HepG2 (cell line): ENCODE results near the gene COL27A1. TPM values are rescaled to one million over a fixed set of nuclear protein-coding genes. Genes with fewer than 3 reads are reported as not detected.

Source experiments
- ETS1 ChIP-seq: sonication (generic); formaldehyde crosslinking; IDR thresholded peaks from 2 replicates; pipeline ENCODE4 v1.4.0; 2020; ENCODE audit warnings: missing genetic modification reagents
- MLXIP ChIP-seq: sonication (generic); formaldehyde crosslinking; IDR thresholded peaks from 2 replicates; pipeline ENCODE4 v1.9.0; 2021; ENCODE audit warnings: missing genetic modification reagents, borderline replicate concordance
- MTF1 ChIP-seq: sonication (generic); formaldehyde crosslinking; IDR thresholded peaks from 2 replicates; pipeline ENCODE4 v1.5.0; 2020; ENCODE audit warnings: missing genetic modification reagents
- NR0B2 ChIP-seq: sonication (generic); formaldehyde crosslinking; IDR thresholded peaks from 2 replicates; pipeline ENCODE4 v1.4.0; 2020; ENCODE audit warnings: mild to moderate bottlenecking, missing genetic modification reagents
- PCBP1 ChIP-seq: fragments of 200-400 bp; formaldehyde crosslinking; IDR thresholded peaks from 2 replicates; pipeline ENCODE4 v1.6.1; 2017; ENCODE audit warnings: mild to moderate bottlenecking, low read depth, low read length, borderline replicate concordance
- SKIL ChIP-seq: sonication (generic); formaldehyde crosslinking; IDR thresholded peaks from 2 replicates; pipeline ENCODE4 v1.8.0; 2022; ENCODE audit warnings: missing genetic modification reagents, mild to moderate bottlenecking, moderate library complexity, borderline replicate concordance
- SUZ12 ChIP-seq: fragments of 150-350 bp; IDR thresholded peaks from 2 replicates; pipeline ENCODE4 v1.6.1; 2014; ENCODE audit warnings: low read depth, low read length
- USF2 ChIP-seq, 2 experiments: sonication (generic) in 1 of 2; formaldehyde crosslinking in 1 of 2; IDR thresholded peaks; 2 replicates each; pipeline versions ENCODE4 v1.5.1 to v1.6.1; 2011 to 2020; ENCODE audit warnings: borderline replicate concordance in 1 of 2, low read depth in 1 of 2, low read length in 1 of 2, mild to moderate bottlenecking in 1 of 2, missing genetic modification reagents in 1 of 2, moderate library complexity in 1 of 2
- YEATS4 ChIP-seq: sonication (generic); formaldehyde crosslinking; IDR thresholded peaks from 2 replicates; pipeline ENCODE4 v1.4.0; 2020; ENCODE audit warnings: missing genetic modification reagents, borderline replicate concordance
- ZNF550 ChIP-seq: sonication (generic); formaldehyde crosslinking; IDR thresholded peaks from 2 replicates; pipeline ENCODE4 v1.4.0; 2020; ENCODE audit warnings: mild to moderate bottlenecking, missing genetic modification reagents, borderline replicate concordance
- ZNF746 ChIP-seq: sonication (generic); formaldehyde crosslinking; IDR thresholded peaks from 2 replicates; pipeline ENCODE4 v1.8.0; 2022; ENCODE audit warnings: mild to moderate bottlenecking, missing genetic modification reagents
- ZNF850 ChIP-seq: sonication (generic); formaldehyde crosslinking; conservative IDR thresholded peaks from 2 replicates; pipeline ENCODE4 v1.9.0; 2021; ENCODE audit warnings: mild to moderate bottlenecking, missing genetic modification reagents
- ZXDC ChIP-seq: sonication (generic); formaldehyde crosslinking; IDR thresholded peaks from 2 replicates; pipeline ENCODE4 v1.5.0; 2020; ENCODE audit warnings: mild to moderate bottlenecking, missing genetic modification reagents
- polyA plus RNA-seq, 8 experiments: library from polyadenylated mRNA; depleted of rRNA in 3 of 8; stranded (reverse) in 7 of 8; unstranded in 1 of 8; fragments of >200 nt; fragmentation: Illumina TruSeq in 4 of 8; extraction: Trizol in 4 of 8; gene quantifications; 2 replicates each; pipeline versions ENCODE4 v1.2.1 to v1.2.3, GENCODE V29; 2011 to 2016; ENCODE audit warnings: low read depth in 4 of 8, missing spikeins in 1 of 8, mixed read lengths in 1 of 8; ENCODE audit not compliant: insufficient read depth in 1 of 8
- total RNA-seq, 5 experiments: library from RNA; depleted of rRNA; stranded (reverse); fragments of >200 nt; fragmentation: Illumina TruSeq; extraction: Trizol; gene quantifications; 2 replicates each; pipeline ENCODE4 v1.2.3, GENCODE V29; 2016; ENCODE audit warnings: low read depth in 1 of 5

COL27A1 gene
- total and polyA plus RNA-seq, 2 of the 13 experiments (the other 11 are each of a cell fraction or from before 2014, with no cell fraction given): 71.3 to 89.1 TPM

GRCh38 chr9:114123031-114123977 is 32.0 kb upstream of the COL27A1 start (continued):
- TF ChIP-seq USF2 (IDR thresholded peaks at IDR 0.05; ENCODE audit: low read depth, low read length): no peak
- TF ChIP-seq USF2 (CRISPR knock-in tag; IDR thresholded peaks at IDR 0.05; ENCODE audit: borderline replicate concordance): no peak
- no peak for TF ChIP-seq NR0B2 (CRISPR knock-in tag)
- no peak for TF ChIP-seq YEATS4 (CRISPR knock-in tag)
- no peak for TF ChIP-seq SKIL
- peak; percentile 88; the same call in 1 of the 2 replicates for TF ChIP-seq MLXIP
- no peak for TF ChIP-seq PCBP1
- TF ChIP-seq MTF1 (CRISPR knock-in tag): no peak
- no peak for TF ChIP-seq ZXDC (CRISPR knock-in tag)
- no peak for TF ChIP-seq ETS1
- TF ChIP-seq SUZ12: no peak
- TF ChIP-seq ZNF850: no peak
- peak; percentile 79 for TF ChIP-seq ZNF746
- TF ChIP-seq ZNF550 (CRISPR knock-in tag): no peak
